ENCODE results near the gene ACER3. TPM values are rescaled to one million over a fixed set of nuclear protein-coding genes. Genes with fewer than 3 reads are reported as not detected.

Gene ACER3
- total RNA-seq, 2 donors from 2014 or later, result 7.6 to 10.2 TPM

- Mint-ChIP-seq H3K4me1 (no peaks in the 10 kb centered on the region), H3K27me3 (no peaks in the 10 kb centered on the region), H3K36me3 (ENCODE audit: low read depth) (peaks cover 6% of the 10 kb centered on the region), H3K27ac (no peak overlapping the region), H3K4me3 (no peak overlapping the region)
- DNase-seq (no peak), ATAC-seq (no peak)
- no peaks in the 10 kb centered on the region for H3K9me3 ChIP-seq (ENCODE audit: control insufficient read depth, low read length, poor library complexity, severe bottlenecking)
These were observed 159.4 kb downstream of the ACER3 start for GRCh38 chr11:77019976-77020595.

- Mint-ChIP-seq H3K27me3 (no peaks in the 10 kb centered on the region), H3K4me1 (no peaks in the 10 kb centered on the region), H3K27ac (no peak overlapping the region), H3K4me3 (no peak overlapping the region), H3K36me3 (ENCODE audit: low read depth) (peaks cover 6% of the 10 kb centered on the region)
- no peaks in the 10 kb centered on the region for H3K9me3 ChIP-seq (ENCODE audit: control insufficient read depth, low read length, poor library complexity, severe bottlenecking)
- ATAC-seq (no peak), DNase-seq (no peak)
These were observed 160.0 kb downstream of the ACER3 start for GRCh38 chr11:77020734-77021133.

GRCh38 chr11:77024745-77025144 is 164.0 kb downstream of the ACER3 start:
- peaks cover 16% of the 10 kb centered on the region for H3K27me3 Mint-ChIP-seq
- H3K4me1 Mint-ChIP-seq, result no peaks in the 10 kb centered on the region
- H3K4me3 Mint-ChIP-seq, result no peak overlapping the region
- H3K36me3 Mint-ChIP-seq (ENCODE audit: low read depth), result no peaks in the 10 kb centered on the region
- no peaks in the 10 kb centered on the region for H3K9me3 ChIP-seq (ENCODE audit: control insufficient read depth, low read length, poor library complexity, severe bottlenecking)
- DNase-seq (no peak), ATAC-seq (no peak)
- no peak overlapping the region for H3K27ac Mint-ChIP-seq

GRCh38 chr11:77026221-77026620 is 165.5 kb downstream of the ACER3 start:
- no peaks in the 10 kb centered on the region for H3K4me1 Mint-ChIP-seq
- peaks cover 31% of the 10 kb centered on the region for H3K27me3 Mint-ChIP-seq
- H3K9me3 ChIP-seq (ENCODE audit: control insufficient read depth, low read length, poor library complexity, severe bottlenecking), result no peaks in the 10 kb centered on the region
- no peak overlapping the region for H3K4me3 Mint-ChIP-seq
- ATAC-seq (no peak), DNase-seq (no peak)
- H3K27ac Mint-ChIP-seq, result no peak overlapping the region
- H3K36me3 Mint-ChIP-seq (ENCODE audit: low read depth), result no peaks in the 10 kb centered on the region

GRCh38 chr11:77026743-77027142 is 166.0 kb downstream of the ACER3 start:
- no peak for ATAC-seq
- Mint-ChIP-seq H3K27ac (no peak overlapping the region), H3K4me1 (no peaks in the 10 kb centered on the region), H3K36me3 (ENCODE audit: low read depth) (no peaks in the 10 kb centered on the region), H3K4me3 (no peak overlapping the region), H3K27me3 (peaks cover 34% of the 10 kb centered on the region)
- no peak for DNase-seq
- no peaks in the 10 kb centered on the region for H3K9me3 ChIP-seq (ENCODE audit: control insufficient read depth, low read length, poor library complexity, severe bottlenecking)

GRCh38 chr11:77027275-77027674 is 166.6 kb downstream of the ACER3 start:
- Mint-ChIP-seq H3K4me3 (no peak overlapping the region), H3K27ac (no peak overlapping the region), H3K36me3 (ENCODE audit: low read depth) (no peaks in the 10 kb centered on the region), H3K4me1 (no peaks in the 10 kb centered on the region), H3K27me3 (peaks cover 34% of the 10 kb centered on the region)
- ATAC-seq, result no peak
- no peak for DNase-seq
- no peaks in the 10 kb centered on the region for H3K9me3 ChIP-seq (ENCODE audit: control insufficient read depth, low read length, poor library complexity, severe bottlenecking)

GRCh38 chr11:77029829-77030228 is 169.1 kb downstream of the ACER3 start:
- no peaks in the 10 kb centered on the region for H3K36me3 Mint-ChIP-seq (ENCODE audit: low read depth)
- no peaks in the 10 kb centered on the region for H3K9me3 ChIP-seq (ENCODE audit: control insufficient read depth, low read length, poor library complexity, severe bottlenecking)
- no peak overlapping the region for H3K27ac Mint-ChIP-seq
- no peaks in the 10 kb centered on the region for H3K4me1 Mint-ChIP-seq
- DNase-seq (no peak), ATAC-seq (no peak)
- peaks cover 37% of the 10 kb centered on the region for H3K27me3 Mint-ChIP-seq
- H3K4me3 Mint-ChIP-seq, result no peak overlapping the region

- peaks cover 42% of the 10 kb centered on the region for H3K27me3 Mint-ChIP-seq
- no peak overlapping the region for H3K4me3 Mint-ChIP-seq
- H3K36me3 Mint-ChIP-seq (ENCODE audit: low read depth), result no peaks in the 10 kb centered on the region
- no peak for DNase-seq
- no peaks in the 10 kb centered on the region for H3K9me3 ChIP-seq (ENCODE audit: control insufficient read depth, low read length, poor library complexity, severe bottlenecking)
- H3K27ac Mint-ChIP-seq, result no peak overlapping the region
- no peak for ATAC-seq
- H3K4me1 Mint-ChIP-seq, result no peaks in the 10 kb centered on the region
These were observed 170.2 kb downstream of the ACER3 start for GRCh38 chr11:77030834-77031414.

- H3K4me1 Mint-ChIP-seq, result no peaks in the 10 kb centered on the region
- H3K4me3 Mint-ChIP-seq, result no peak overlapping the region
- no peaks in the 10 kb centered on the region for H3K9me3 ChIP-seq (ENCODE audit: control insufficient read depth, low read length, poor library complexity, severe bottlenecking)
- ATAC-seq (no peak), DNase-seq (no peak)
- peaks cover 47% of the 10 kb centered on the region for H3K27me3 Mint-ChIP-seq
- H3K36me3 Mint-ChIP-seq (ENCODE audit: low read depth), result no peaks in the 10 kb centered on the region
- no peak overlapping the region for H3K27ac Mint-ChIP-seq
These were observed 170.9 kb downstream of the ACER3 start for GRCh38 chr11:77031599-77031998.

GRCh38 chr11:77035039-77035438 is 174.3 kb downstream of the ACER3 start:
- Mint-ChIP-seq H3K27me3 (peaks cover 52% of the 10 kb centered on the region), H3K4me1 (peaks cover 9% of the 10 kb centered on the region), H3K36me3 (ENCODE audit: low read depth) (peaks cover 8% of the 10 kb centered on the region), H3K4me3 (no peak overlapping the region), H3K27ac (no peak overlapping the region)
- no peak for DNase-seq
- H3K9me3 ChIP-seq (ENCODE audit: control insufficient read depth, low read length, poor library complexity, severe bottlenecking), result no peaks in the 10 kb centered on the region
- no peak for ATAC-seq

GRCh38 chr11:77035580-77035979 is 174.9 kb downstream of the ACER3 start:
- Mint-ChIP-seq H3K36me3 (ENCODE audit: low read depth) (peaks cover 8% of the 10 kb centered on the region), H3K4me1 (peaks cover 9% of the 10 kb centered on the region), H3K4me3 (no peak overlapping the region), H3K27ac (no peak overlapping the region), H3K27me3 (peaks cover 49% of the 10 kb centered on the region)
- H3K9me3 ChIP-seq (ENCODE audit: control insufficient read depth, low read length, poor library complexity, severe bottlenecking), result no peaks in the 10 kb centered on the region
- ATAC-seq (no peak), DNase-seq (no peak)

GRCh38 chr11:77036398-77036797 is 175.7 kb downstream of the ACER3 start:
- no peak overlapping the region for H3K4me3 Mint-ChIP-seq
- DNase-seq (no peak), ATAC-seq (no peak)
- H3K27me3 Mint-ChIP-seq, result peaks cover 49% of the 10 kb centered on the region
- peaks cover 9% of the 10 kb centered on the region for H3K4me1 Mint-ChIP-seq
- no peak overlapping the region for H3K27ac Mint-ChIP-seq
- H3K36me3 Mint-ChIP-seq (ENCODE audit: low read depth), result peaks cover 8% of the 10 kb centered on the region
- H3K9me3 ChIP-seq (ENCODE audit: control insufficient read depth, low read length, poor library complexity, severe bottlenecking), result no peaks in the 10 kb centered on the region

- ATAC-seq (no peak), DNase-seq (no peak)
- Mint-ChIP-seq H3K4me3 (peak overlapping the region; percentile 36), H3K27me3 (peaks cover 49% of the 10 kb centered on the region), H3K36me3 (ENCODE audit: low read depth) (peaks cover 8% of the 10 kb centered on the region), H3K4me1 (peaks cover 9% of the 10 kb centered on the region), H3K27ac (no peak overlapping the region)
- H3K9me3 ChIP-seq (ENCODE audit: control insufficient read depth, low read length, poor library complexity, severe bottlenecking), result no peaks in the 10 kb centered on the region
These were observed 176.3 kb downstream of the ACER3 start for GRCh38 chr11:77037057-77037456.

Measured in T-helper 17 cell (primary cell).